Right kidney (tissue), 1 donor: ENCODE measurements around the gene ZFYVE27.

Source experiments
- DNase-seq: peaks from one replicate; pipeline ENCODE4 v3.0.0-alpha.2; 2016

The ZFYVE27 gene

DNA sequence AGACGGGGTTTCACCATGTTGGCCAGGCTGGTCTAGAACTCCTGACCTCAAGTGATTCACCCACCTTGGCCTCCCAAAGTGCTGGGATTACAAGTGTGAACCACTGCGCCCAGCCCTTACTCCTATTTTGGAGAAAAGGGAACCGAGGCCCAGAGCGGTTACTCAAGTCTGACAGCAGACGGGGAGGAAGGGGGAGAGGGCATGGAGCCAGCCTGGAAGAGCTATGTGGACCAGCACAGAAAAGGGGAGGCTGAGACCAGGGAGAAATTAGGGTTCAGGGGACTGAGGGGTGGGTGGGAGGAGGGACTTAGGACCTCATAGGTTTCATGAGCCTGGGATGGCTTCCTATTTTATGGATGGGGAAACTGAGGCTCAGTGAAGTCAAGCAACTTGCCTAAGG, 33.3 kb downstream of the ZFYVE27 start:
- DNase-seq: no peak

DNA sequence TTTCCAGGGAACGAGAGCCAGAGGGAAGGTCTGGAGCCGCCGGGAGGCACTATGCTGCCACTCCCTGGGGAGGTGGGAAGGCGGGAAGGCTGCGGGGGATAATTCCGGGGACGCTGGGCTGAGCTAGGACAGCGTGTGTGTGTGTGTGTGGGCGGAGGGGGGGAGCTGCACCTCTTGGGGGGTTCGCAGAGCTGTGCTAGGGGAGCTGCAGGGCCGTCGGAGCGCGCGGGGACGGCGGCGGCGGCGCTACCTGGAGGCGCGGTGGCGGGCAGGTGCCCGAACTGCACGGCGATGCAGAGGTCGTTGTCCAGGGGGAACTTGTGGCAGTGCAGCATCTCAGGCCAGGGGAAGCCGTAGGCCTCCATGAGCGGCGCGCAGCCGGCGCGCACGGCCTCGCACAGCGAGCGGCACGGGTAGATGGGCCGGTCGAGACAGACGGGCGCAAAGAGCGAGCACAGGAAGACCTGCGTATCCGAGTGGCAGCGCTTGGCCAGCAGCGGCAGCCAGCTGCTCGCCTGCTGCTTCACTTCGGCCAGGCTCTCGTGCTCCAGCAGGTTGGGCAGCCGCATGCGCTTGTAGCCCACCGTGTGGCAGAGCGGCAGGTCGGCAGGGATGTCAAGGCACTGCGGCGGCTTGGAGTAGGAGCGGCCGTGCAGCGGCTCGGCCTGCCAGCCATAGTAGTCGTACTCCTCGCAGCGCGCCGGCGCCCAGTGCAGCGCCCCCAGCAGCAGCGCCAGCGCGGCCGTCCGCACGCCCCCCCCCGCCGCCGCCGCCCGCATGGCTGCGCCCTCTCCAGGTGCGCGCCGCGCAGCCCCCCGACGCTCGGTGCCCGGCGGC, 34.3 kb downstream of the ZFYVE27 start:
- peak; percentile 68 for DNase-seq

DNA sequence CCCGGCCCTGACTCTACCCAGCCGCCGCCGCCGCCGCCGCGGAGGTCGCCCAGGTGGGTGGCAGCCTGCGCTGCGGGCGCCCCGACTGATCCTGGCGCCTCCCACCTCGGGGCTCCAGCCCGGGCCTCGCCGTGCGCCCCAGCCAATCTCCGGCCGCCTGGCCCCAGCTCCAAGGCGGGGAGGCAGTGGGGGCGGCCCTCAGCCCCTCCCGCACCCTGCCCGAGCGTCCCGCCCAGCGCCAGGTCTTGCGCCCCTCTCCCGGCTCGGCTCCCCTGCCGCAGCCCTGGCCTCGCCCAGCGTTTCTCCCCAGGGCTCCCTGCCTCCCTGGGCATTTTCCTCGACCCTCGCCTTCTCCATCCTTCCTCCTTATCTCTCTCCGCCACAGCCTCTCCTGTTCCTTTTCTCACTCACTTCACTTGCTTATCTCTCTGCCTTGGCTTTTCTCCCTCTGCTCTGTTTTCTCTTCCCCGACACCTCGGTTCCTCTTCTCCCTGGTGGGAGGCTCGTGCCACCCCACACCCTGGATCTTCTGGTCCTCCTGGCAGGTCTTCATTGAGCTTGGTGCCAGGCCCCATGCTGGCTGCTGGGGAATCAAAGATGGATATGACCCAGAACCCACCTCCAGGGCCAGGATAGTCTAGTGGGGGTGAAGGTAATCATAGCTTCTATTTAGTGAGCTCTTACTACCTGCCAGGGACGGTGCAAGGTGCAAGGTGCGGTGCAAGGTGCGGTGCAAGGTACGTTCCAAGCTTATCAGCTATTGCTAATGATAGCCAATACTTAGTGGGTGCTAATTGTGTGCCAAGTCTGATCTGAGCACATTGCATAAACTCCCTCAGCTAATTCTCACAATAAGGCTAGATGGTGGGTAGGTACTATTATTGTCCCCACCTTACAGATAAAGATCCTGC, 35.2 kb downstream of the ZFYVE27 start, which contains the start of gene SFRP5:
Gene SFRP5 (minus strand): TSS at position 87 of the 911 bp plus-strand sequence. CDS start 166 bp downstream, outside the sequence.
- DNase-seq: no peak

DNA sequence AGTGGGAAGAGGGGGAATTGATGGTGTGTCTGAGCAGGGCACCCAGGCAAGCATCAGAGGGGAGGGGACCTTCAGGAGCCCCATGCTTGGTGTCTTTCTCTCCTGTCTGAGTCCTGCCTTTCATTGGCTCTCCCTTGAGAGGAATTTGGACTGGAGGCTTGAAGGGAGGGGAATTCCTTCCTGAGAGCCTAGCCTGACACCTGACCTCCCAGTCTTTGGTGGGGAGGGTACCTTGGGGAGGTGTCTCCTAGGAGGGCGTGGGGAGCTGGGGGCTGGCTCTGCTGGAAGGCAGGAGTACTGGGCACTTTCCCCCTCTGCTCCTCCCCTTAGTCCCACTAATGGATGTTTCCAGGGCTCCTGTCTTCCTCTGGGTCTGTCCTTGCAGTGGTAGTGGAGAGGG, 36.2 kb downstream of the ZFYVE27 start:
- no peak for DNase-seq

DNA sequence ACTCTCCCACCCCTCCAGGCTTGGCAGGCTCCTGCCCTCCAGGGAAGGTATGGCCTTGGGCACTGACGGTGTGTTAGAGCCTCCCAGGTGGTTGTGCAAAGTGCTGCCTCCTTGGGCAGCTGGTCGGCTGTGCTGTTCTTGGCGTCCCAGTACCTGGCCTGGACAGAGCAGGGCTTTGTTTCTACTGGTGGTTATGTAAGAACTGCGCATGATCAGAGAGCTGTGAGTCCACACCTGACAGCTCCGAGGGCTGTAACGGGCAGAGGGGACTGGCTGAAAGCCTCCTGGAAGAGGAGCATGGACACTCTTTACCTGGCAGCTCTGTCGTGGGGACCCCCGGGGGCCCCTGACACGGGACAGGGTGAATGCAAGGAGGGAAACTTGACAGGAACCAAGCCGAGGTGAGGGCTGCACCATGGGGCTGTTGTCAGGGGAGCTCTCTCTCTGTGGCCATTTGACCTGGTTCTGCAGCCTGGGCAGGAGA, 37.9 kb downstream of the ZFYVE27 start:
- DNase-seq: no peak

DNA sequence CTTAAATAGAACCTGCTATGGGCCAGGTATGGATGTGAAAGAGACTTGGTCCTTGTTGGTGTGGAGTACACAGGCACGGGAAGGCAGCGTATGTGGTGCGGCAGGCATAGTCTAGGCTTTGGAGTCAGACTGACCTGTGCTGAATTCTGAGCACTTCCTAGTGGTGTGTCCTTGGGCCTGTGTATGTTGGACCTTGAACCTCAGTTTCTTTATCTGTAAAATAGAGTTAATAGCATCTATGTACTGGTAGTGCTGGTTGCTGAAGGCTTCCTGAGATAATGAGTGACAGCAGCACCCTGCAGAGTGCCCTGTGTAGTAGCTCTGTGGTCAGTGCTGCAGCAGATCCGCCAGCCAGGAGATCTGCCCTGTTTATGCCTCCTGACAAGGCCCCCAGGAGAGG, 40.2 kb downstream of the ZFYVE27 start:
- DNase-seq: no peak

DNA sequence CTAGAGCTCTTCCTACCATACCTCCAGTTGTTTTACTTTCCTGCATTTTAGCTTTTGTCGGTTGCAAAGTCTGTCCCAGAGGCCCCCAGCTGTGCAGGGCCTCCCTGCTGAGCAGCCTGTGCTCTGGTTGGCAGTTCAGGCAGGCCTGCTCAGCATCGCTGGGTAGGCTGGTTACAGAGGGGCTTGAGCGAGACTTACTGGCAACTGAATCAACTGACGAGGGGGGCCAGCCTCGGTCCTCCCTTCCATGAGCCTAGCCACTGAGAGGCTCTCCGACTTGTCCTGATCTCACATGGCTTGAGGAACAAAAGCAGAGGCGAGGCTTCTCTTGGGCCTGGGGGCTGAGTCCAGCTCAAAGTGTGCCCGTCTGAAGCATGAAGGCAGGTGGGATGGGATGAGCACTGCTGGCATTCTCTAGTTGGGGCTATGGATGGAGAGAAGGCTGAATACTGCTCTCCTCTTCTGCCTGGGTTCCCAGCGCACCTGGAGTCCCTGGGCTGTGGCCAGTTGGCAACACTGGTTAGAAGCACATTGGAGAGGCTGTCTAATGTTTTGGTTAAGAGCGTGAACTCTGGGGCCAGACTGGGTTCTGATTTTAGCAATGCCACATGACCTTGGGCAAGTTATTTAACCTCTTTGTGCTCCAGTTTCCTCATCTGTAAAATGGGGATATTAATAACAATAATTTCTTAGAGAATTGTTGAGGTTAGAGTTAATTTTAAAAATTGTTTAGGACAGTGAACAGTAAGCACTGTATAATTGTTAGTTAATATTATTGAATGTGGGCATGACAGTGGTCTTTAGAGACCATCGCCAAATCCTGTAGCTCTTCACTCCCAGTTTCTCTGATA, 41.7 kb downstream of the ZFYVE27 start:
- no peak for DNase-seq

DNA sequence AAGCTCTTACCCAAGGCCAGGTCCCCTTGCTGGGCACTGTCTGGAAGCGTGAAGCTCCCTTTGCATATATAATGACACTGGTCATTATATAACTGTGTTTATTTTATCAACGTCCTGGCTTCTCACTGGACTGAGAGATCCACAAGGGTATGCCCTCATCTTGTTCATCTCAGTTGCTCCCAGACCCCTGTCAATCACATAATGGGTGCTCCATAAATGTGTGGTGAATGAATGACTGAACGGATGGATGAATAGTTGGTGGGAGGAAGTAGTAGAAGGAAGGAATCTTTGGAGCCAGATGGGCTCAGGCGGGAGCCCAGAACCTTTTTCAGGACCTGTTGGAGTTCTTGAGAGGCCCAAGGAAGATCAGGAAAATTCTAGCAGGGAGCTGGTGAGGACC, 42.6 kb downstream of the ZFYVE27 start:
- DNase-seq: no peak

DNA sequence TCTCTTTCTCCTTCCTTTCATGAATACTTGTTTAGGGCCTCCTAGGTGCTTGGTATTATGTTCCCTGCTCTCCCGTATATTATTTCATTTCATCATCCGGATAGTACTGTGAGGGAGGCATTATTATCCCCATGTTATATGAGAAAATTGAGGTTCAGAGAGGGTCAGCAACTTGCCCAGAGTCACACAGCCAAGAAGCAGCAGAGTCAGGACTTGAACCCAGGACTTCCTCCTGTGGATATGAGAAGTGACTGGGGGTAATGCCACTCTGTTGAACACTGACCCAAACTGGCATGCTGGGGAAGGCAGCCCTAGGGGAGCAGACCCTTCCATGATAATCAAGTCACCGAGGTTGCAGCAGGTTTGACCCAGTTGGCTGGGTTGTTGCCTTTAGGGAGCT, 43.0 kb downstream of the ZFYVE27 start:
- DNase-seq: no peak

DNA sequence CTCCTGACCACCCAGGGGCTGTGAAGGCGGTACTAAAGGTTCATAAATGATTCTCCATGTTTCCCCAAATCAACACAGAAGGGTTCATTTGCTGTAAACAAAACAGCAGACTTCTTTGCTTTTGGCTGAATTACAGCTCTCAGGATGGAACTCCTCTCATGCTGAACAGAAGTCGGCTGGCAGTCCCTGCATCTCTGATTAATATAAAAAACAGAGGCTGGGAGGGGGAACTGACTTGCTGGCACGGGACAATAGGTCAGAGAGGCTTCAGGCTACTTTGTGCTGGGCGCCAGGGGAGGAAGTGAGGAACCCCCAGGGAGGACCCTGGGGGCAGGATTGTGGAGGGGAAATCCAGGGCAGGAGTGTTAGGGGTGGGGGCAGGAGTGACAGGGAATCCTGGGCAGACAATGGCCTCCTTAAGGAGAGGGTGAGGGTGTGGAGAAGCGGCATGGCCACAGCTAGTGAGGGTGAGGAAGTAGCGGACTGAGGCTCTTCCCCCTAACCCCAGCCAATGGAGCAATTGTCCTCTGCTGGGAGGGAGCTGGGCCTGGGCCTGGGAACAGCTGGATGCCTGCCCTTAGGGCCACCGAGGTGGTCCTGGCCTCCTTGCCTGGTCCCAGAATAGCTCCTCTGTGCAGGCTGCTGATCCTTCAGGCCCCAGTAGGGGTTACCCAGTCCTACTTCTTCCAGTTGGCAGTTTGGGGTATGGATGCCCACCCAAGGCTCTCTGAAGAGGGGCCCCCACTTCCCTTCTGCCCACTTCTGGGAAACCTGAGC, 44.1 kb downstream of the ZFYVE27 start:
- DNase-seq: no peak

DNA sequence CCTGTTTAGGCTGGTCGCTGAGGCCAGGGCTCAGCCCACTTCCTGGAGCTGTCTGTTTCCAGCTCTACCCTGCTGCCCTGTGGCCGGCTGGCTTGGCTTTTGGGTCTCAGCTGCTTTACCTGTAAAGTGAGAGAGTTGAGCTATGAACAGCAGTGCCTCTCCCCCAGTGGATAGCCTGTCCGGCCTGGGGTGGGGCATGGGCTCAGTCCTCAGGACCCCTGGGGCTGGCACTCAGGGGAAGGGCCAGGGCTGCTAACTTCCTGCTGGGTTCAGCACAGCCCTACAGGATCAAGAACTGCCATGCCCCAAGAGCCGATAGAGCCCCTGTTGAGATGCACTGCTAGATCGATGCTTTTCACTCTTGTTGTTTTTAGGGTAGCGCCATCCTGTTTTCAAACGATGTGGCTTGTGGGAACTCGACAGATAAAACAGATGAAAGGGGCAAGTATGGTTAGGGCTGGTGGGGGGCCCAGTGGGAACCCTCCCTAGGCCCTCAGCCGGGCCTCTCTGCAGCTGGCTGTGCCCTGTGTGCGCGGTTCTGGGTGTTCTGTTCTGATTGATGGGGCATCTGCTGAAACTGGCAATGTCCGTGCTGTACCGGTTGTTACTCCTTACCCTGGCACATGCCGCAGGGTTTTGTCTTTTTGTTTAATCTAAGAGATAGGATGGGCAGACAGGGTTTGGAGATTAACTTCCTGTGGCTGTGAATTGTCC, 44.8 kb downstream of the ZFYVE27 start:
- DNase-seq: no peak

DNA sequence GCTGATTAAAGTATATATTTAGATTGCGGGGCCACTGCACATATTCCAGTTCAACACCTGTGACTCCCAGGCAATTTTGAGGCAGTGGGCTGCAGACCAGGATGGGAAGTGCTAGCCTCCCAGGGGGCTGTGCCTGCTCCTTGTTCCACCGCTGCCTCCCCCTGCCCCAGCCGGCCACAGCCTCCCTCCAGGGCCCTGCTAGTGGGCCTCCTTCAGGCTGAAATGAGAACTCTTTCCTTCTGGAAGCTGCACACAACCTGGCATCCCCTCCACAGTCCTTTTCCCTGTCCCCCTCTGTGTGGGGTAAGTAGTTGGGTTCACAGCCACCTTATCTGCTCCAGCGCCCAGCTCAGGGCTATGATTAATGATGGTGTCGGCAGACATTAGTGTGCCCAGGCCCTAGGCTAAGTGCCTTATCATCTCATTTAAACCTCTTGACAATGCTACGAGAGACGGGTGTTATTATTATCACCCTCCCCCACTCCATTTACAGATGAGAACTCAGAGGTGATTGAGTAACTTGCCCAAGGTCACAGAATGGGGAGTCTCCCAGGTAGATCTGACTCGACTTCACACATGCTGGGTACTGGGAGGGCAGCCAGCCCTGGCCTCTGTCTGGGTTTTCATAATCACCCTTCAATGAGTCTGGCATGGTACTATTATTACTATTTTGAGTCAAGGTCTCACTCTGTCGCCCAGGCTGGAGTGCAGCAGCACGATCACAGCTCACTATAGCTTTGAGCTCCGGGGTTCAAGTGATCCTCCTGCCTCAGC, 45.7 kb downstream of the ZFYVE27 start:
- no peak for DNase-seq

DNA sequence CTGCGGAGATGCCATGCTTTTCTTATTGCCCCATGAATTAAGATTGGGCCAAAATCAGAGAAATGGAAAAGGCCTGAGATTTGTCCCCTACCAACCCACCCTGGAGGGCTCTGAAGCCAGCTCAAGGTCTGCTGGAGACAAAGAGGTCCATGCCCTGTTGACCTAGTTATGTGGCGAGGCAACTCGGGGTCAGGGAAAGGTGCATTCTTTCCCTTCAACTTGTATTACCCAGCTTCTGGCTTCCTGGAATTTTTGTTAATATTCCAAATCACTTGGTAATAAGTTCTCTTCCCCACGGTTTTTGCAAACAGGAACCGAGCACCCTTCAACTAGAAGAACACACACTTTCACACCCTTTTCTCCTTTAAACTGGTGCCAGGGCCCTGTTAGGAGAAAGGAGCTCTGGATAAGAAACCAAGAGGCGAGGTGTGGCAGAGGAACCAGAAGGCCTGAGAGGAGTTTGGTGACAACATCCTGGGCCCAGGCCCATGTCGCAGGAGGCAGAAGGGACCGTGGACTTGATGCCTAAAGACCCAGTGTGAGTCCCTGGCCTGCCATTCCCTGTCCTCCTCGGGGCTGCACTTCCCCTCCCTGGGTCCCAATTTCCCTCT, 47.4 kb downstream of the ZFYVE27 start:
- no peak for DNase-seq

DNA sequence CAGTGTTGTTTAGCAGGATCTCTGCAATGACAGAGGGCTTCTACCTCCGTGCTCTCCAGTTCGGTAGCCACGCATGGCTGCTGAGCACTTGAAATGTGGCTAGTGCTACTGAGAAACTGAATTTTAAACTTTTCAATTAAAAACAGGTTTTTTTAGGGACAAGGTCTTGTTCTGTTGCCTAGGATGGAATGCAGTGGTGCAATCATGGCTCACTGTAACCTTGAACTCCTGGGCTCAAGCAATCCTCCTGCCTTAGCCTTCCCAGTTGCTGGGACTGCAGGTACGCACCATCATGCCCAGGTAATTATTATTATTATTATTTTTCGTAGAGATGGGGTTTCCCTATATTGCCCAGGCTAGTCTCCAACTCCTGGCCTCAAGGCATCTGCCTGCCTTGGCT, 48.3 kb downstream of the ZFYVE27 start:
- no peak for DNase-seq

DNA sequence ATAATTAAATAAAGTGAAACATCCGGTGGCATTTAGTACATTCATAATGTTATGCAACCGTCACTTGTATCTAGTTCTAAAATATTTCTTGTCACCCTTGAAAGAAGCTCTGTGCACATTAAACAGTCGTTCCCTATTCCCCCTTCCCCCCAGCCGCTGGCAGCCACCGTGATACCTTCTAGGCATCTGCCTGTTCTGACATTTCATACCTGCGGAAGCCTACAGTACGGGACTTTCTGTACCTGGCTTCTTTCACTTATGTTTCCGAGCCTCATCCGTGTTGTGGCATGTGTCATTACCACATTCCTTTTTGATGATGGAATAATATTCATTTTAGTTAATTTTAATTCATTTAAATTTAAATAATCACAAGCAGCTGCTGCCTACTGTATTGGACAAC, 48.8 kb downstream of the ZFYVE27 start:
- no peak for DNase-seq

DNA sequence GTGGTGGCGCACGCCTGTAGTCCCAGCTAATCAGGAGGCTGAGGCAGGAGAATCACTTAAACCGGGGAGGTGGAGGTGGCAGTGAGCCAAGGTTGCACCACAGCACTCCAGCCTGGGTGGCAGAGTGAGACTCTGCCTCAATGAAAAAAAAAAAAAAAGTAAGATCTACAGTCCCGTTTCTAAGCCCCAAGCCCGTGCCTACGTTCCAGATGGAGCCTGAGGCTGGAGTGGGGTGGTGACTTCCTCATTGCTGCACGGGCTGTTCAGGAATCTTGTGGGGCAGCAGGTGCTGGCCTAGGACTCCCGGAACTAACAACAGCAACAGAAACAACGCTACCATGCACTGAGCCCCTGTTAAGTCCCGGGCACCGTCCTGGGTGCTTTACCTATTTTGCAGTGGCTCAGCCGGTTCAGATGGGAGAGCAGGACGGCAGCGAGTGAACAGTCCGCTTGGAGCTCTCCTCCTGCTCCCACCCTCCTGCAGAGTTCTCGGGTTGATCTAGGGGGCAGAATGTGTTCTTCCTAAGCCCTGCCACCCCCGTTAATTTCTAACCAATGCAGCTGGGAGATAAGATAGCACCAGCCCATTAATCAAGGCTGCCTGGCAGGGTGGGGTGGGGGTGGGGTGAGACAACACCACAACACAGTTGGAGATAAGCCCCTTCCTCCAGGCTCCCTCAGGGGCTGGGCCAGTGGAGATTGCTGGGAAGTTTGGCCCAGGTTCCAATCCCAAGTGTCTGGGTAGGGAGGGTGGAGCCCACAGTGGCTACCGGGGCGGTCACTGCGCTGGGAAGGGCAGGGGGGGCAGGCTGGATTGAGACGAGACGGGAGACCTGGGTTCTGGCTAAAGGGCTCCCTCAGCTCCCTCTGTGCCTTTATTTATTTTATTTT, 51.9 kb downstream of the ZFYVE27 start:
- no peak for DNase-seq

DNA sequence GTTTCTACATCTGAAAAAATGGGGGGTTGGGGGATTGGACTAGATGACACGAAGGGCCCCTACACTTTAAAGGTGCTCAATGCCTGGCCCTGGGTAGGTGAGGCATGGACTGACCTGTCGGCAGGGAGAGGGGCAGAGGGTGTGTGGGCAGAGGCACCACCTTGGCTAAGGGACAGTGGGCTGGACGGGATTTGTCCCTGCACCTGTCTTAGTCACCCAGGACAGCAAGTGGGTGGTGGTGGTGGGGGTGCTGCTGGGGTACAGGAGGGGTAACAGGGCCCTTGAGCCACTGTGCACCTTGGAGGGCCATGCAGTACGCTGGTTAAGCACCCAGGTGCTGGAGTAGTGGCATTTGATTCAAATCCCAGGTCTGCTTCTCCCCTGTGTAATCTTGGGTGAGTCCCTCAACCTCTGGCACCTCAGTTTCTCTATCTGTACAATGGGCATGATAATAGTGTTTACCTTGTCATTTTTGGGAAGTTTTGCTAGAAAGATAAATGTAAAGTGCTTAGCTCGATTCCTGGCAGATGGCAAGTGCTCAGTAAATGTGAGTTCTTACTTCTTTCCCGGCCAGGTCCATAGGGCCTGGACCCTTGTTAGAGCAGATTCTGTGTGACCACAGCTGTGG, 53.0 kb downstream of the ZFYVE27 start:
- DNase-seq: no peak
